HuH-7.5 (cell line): ENCODE data around the gene LBX1.
"Not testable (repeated sequence)": the region's sequence is repeated elsewhere in the genome, so short reads cannot be mapped to it uniquely, and the experiment has no call there.

ENCODE experiments used
- DNase-seq: peaks from one replicate; pipeline ENCODE4 v3.0.0; 2011; ENCODE audit warnings: low spot score

The LBX1 gene

GRCh38 chr10:101202667-101203066 lies 26.6 kb downstream of the LBX1 start:
- not testable (repeated sequence) for DNase-seq

- not testable (repeated sequence) for DNase-seq
Measured at GRCh38 chr10:101198326-101198977, 30.8 kb downstream of the LBX1 start.

DNA sequence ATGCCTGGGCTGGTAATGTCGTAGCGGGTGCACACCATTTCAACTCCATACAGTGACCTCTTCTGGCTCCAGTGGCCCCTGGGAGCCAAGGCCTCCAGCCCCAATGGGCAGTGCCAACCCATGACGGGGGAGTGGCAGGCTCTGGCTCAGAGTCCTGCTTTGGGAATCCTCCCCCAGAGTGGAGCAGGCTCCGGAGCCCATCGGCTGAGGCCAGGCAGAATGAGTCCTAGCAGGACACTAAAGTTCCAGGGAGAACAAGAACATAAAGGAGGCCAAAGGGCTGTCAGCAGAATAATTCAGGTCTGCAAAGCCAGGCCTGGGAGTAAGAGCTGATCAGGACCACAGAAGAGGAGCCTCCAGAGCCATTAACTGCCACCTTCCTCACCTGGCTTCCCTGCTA lies 33.3 kb downstream of the LBX1 start:
- no peak for DNase-seq

DNA sequence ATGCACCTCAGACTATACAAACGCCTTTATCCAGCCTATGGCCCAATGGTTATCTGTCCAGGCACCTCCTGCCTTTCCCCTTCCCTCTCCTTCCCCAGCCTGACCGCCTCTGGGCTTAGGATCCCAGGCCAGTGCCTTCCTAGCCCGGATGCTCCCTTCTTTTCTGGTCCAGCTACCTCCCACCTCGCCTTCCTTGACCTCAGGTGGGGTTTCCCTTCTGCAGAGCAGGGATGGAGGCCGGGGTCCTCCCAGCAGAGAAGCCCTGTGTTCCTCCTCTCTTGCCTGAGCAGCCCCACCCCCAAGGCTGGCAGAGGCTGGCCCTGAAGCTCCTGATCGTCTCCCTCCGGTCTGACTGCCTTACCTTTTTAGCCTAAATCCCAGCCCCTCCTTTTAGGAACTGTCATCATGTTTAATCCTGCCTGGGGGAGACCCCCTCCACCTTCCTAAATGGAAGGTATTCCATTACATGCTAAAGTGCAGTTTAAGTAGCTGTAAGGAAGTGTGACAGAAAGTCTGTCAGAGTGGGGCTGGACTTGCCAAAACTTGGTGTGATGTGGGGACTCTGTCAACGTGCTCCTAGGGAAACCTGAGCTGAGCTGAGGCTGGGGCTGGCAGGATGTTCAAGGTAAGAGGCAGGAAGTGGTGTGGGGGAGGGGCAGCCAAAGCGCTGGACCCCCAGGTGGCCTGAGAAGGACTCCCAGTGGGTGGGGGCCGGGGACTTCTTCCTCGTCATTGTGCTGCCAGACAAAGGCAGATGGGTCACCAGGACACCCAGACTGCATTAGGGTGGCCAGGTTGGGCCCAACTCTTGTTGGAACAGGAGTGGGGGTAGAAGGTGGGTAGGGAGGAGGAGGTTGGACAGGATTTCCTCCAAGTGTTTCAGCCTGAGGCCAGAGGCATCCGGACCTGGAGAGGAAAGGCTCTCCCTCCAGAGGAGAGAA lies 39.5 kb downstream of the LBX1 start:
- no peak for DNase-seq

GRCh38 chr10:101188942-101189341 lies 40.3 kb downstream of the LBX1 start:
- no peak for DNase-seq

GRCh38 chr10:101183458-101184183 lies 45.6 kb downstream of the LBX1 start:
- no peak for DNase-seq

DNA sequence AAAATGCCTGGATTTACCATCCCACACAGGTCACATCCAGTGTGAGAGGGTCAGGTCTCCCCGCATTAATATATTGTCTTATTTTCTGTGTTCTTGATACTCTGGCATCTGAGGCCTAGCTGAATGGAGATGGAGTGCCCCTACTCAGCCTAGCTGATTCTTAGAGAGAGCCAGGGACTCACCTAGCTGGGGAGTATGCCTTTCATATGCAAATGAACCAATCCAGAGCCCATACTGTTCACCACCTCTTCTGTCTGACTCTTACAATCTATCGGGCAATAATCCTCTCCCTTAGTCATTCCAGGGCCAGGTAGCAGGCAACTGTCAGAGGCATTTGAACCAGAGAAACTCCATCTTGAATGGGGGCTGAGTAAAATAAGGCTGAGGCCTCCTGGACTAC lies 46.3 kb downstream of the LBX1 start:
- no peak for DNase-seq
